MCF 10A (cell line): Measurements from ENCODE around the gene STK10. TPM values are rescaled to one million over a fixed set of nuclear protein-coding genes. Genes with fewer than 3 reads are reported as not detected.
A peak's percentile ranks its signal among the peaks of the same experiment; 100 is the strongest.

ENCODE experiments used
- BruUV-seq: library from RNA; stranded (reverse); fragments of 400-500 nt; replicated peaks from 2 replicates; lab custom pipeline; 2021; lab: Mats Ljungman, UMichigan
- CTCF ChIA-PET: fragments of 300-600 bp; sonication (Branson Sonifier 250); formaldehyde crosslinking; extraction: SDS; loops from one replicate; lab custom pipeline; 2021; ENCODE audit warnings: antibody characterized with exemption, inconsistent platforms; lab: Yijun Ruan, JAX
- POLR2A ChIA-PET: fragments of 300-600, 350-650 bp; sonication (Branson Sonifier 250); formaldehyde crosslinking; extraction: SDS; loops from one replicate; lab custom pipeline; 2020; ENCODE audit warnings: antibody characterized with exemption, inconsistent platforms; lab: Yijun Ruan, JAX
- DNase-seq: peaks from one replicate; pipeline ENCODE4 v3.0.0-alpha.2; 2018; ENCODE audit not compliant: unreplicated experiment
- H3K27ac Mint-ChIP-seq: one replicate; pipeline ENCODE4 v1.8.0; 2022; ENCODE audit warnings: mild to moderate bottlenecking, low read depth, mixed read lengths; ENCODE audit not compliant: unreplicated experiment
- H3K27me3 Mint-ChIP-seq: one replicate; pipeline ENCODE4 v1.8.0; 2022; ENCODE audit warnings: mixed read lengths; ENCODE audit not compliant: insufficient read depth, unreplicated experiment
- H3K36me3 Mint-ChIP-seq: one replicate; pipeline ENCODE4 v1.8.0; 2022; ENCODE audit warnings: mild to moderate bottlenecking, moderate library complexity, mixed read lengths; ENCODE audit not compliant: insufficient read depth, unreplicated experiment
- H3K4me1 Mint-ChIP-seq: one replicate; pipeline ENCODE4 v1.8.0; 2022; ENCODE audit warnings: mixed read lengths; ENCODE audit not compliant: insufficient read depth, unreplicated experiment
- H3K4me3 Mint-ChIP-seq: one replicate; pipeline ENCODE4 v1.8.0; 2022; ENCODE audit warnings: mild to moderate bottlenecking, moderate library complexity, mixed read lengths; ENCODE audit not compliant: unreplicated experiment
- H3K9me3 Mint-ChIP-seq: one replicate; pipeline ENCODE4 v1.8.0; 2022; ENCODE audit warnings: mixed read lengths; ENCODE audit not compliant: unreplicated experiment
- CTCF ChIP-seq: fragments of 200-600 bp; IDR thresholded peaks from one replicate; pipeline ENCODE4 v1.8.0; 2022; ENCODE audit warnings: antibody characterized with exemption, mild to moderate bottlenecking; ENCODE audit not compliant: unreplicated experiment
- intact Hi-C: fragments of 100-400 bp; cut with micrococcal nuclease; formaldehyde crosslinking; loops from 2 replicates; pipeline ENCODE4 v1.14.1; 2022
- total RNA-seq: library from RNA; stranded (reverse); gene quantifications from 2 replicates; pipeline ENCODE4 v1.2.3, GENCODE V29; 2022

The STK10 gene
- total RNA-seq, 1 experiment from 2014 or later, result 46.5 TPM

- POLR2A ChIA-PET, result interaction anchor here (0.6 to 5.7 kb wide), 16 partner anchors 8 to 847 kb away, joined by 3 to 55 read pairs (median 10); partner anchors contain the start of genes NPM1, STK10 and UBTD2
- Mint-ChIP-seq H3K9me3 (no peaks in the 10 kb centered on the region), H3K36me3 (peaks cover 17% of the 10 kb centered on the region), H3K27ac (peak overlapping the region; percentile 95), H3K4me3 (peak overlapping the region; percentile 90), H3K27me3 (no peaks in the 10 kb centered on the region), H3K4me1 (peaks cover 62% of the 10 kb centered on the region)
- BruUV-seq, result no TSS peak
- no peak for TF ChIP-seq CTCF
- intact Hi-C loops, result loop anchor here (5.0 to 10.0 kb wide), 2 partner anchors 287 to 590 kb away; partner anchors contain the start of gene FGF18
- DNase-seq, result no peak
- CTCF ChIA-PET, result interaction anchor here (0.6 to 12.7 kb wide), 13 partner anchors 18 to 586 kb away, joined by 3 to 153 read pairs (median 4); partner anchors contain the start of genes FGF18 and STK10
Measured at GRCh38 chr5:172004824-172005237, 183.2 kb downstream of the STK10 start.

- Mint-ChIP-seq H3K27ac (peak overlapping the region; percentile 76), H3K27me3 (no peaks in the 10 kb centered on the region), H3K4me1 (peaks cover 65% of the 10 kb centered on the region), H3K4me3 (peak overlapping the region; percentile 54), H3K9me3 (no peaks in the 10 kb centered on the region), H3K36me3 (peaks cover 21% of the 10 kb centered on the region)
- no peak for DNase-seq
- BruUV-seq, result no TSS peak
- TF ChIP-seq CTCF, result no peak
- intact Hi-C loops, result loop anchor here (10.0 kb wide), 1 partner anchor 589 kb away; the partner anchor contains the start of gene FGF18
- POLR2A ChIA-PET, result interaction anchor here (0.7 to 5.2 kb wide), 8 partner anchors 7 to 616 kb away, joined by 3 to 55 read pairs (median 4); partner anchors contain the start of genes NPM1 and STK10
- CTCF ChIA-PET, result interaction anchor here (0.6 to 12.7 kb wide), 9 partner anchors 9 to 585 kb away, joined by 3 to 153 read pairs (median 3); partner anchors contain the start of genes FGF18 and STK10
Measured at GRCh38 chr5:172003746-172004145, 184.3 kb downstream of the STK10 start.

GRCh38 chr5:172002840-172003512 lies 185.0 kb downstream of the STK10 start:
- Mint-ChIP-seq H3K27me3 (no peaks in the 10 kb centered on the region), H3K9me3 (no peaks in the 10 kb centered on the region), H3K27ac (peak overlapping the region; percentile 76), H3K36me3 (peaks cover 21% of the 10 kb centered on the region), H3K4me3 (no peak overlapping the region), H3K4me1 (peaks cover 58% of the 10 kb centered on the region)
- no peak for TF ChIP-seq CTCF
- POLR2A ChIA-PET, result interaction anchor here (0.7 to 5.2 kb wide), 6 partner anchors 7 to 762 kb away, joined by 3 to 55 read pairs (median 3); partner anchors contain the start of genes NPM1 and STK10
- BruUV-seq, result no TSS peak
- no peak for DNase-seq
- CTCF ChIA-PET, result interaction anchor here (0.6 to 12.7 kb wide), 6 partner anchors 8 to 584 kb away, joined by 3 to 153 read pairs (median 4); partner anchors contain the start of gene FGF18
- intact Hi-C loops, result loop anchor here (10.0 kb wide), 1 partner anchor 588 kb away; the partner anchor contains the start of gene FGF18

GRCh38 chr5:172002310-172002709 lies 185.7 kb downstream of the STK10 start:
- TF ChIP-seq CTCF, result peak; percentile 34
- CTCF ChIA-PET, result interaction anchor here (0.6 to 0.7 kb wide), 3 partner anchors 18 to 447 kb away, joined by 3 to 4 read pairs (median 3); no protein-coding TSS in a partner anchor
- Mint-ChIP-seq H3K36me3 (peaks cover 21% of the 10 kb centered on the region), H3K27ac (peak overlapping the region; percentile 76), H3K4me3 (no peak overlapping the region), H3K9me3 (no peaks in the 10 kb centered on the region), H3K27me3 (no peaks in the 10 kb centered on the region), H3K4me1 (peaks cover 58% of the 10 kb centered on the region)
- intact Hi-C loops, result loop anchor here (10.0 kb wide), 1 partner anchor 588 kb away; the partner anchor contains the start of gene FGF18
- DNase-seq, result peak; percentile 51
- POLR2A ChIA-PET, result interaction anchor here (0.7 kb wide), 1 partner anchor 281 kb away, joined by 3 read pairs; no protein-coding TSS in a partner anchor
- no TSS peak for BruUV-seq
